Small intestine (tissue), 7 donors: Measurements from ENCODE around the gene PLEKHM1. TPM values are rescaled to one million over a fixed set of nuclear protein-coding genes. Genes with fewer than 3 reads are reported as not detected.
A peak's percentile ranks its signal among the peaks of the same experiment; 100 is the strongest.

Source experiments
- DNase-seq, 2 donors: peaks; one replicate each; pipeline versions ENCODE4 v3.0.0 to v3.0.0-alpha.2; 2013
- FAIRE-seq: peaks from 2 replicates; lab custom pipeline; 2012; peaks lifted over from hg19 to GRCh38; lab: Jason Lieb, UNC
- H3K27ac ChIP-seq, 3 donors: one replicate each; pipeline ENCODE4 v1.5.1; 2013; ENCODE audit warnings: low read length in 2 of 3, mild to moderate bottlenecking in 2 of 3, control low read depth in 1 of 3, inconsistent platforms in 1 of 3, low read depth in 1 of 3, moderate library complexity in 1 of 3
- H3K27me3 ChIP-seq, 3 donors: one replicate each; pipeline ENCODE4 v1.6.1; 2013; ENCODE audit warnings: low read length in 3 of 3, inconsistent platforms in 1 of 3; ENCODE audit not compliant: control insufficient read depth in 3 of 3, insufficient read depth in 3 of 3
- H3K36me3 ChIP-seq, 3 donors: one replicate each; pipeline ENCODE4 v1.6.1; 2013; ENCODE audit warnings: low read length in 3 of 3, inconsistent platforms in 1 of 3, low read depth in 1 of 3, mild to moderate bottlenecking in 1 of 3, moderate library complexity in 1 of 3; ENCODE audit not compliant: control insufficient read depth in 3 of 3, insufficient read depth in 2 of 3
- H3K4me1 ChIP-seq, 3 donors: one replicate each; pipeline ENCODE4 v1.6.1; 2013; ENCODE audit warnings: low read length in 2 of 3, inconsistent platforms in 1 of 3, low read depth in 1 of 3, mild to moderate bottlenecking in 1 of 3, moderate library complexity in 1 of 3; ENCODE audit not compliant: control insufficient read depth in 3 of 3, insufficient read depth in 2 of 3
- H3K4me3 ChIP-seq, 3 donors: one replicate each; pipeline ENCODE4 v1.5.1; 2013; ENCODE audit warnings: low read length in 3 of 3, control low read depth in 1 of 3, inconsistent platforms in 1 of 3, low read depth in 1 of 3, mild to moderate bottlenecking in 1 of 3, moderate library complexity in 1 of 3
- H3K9me3 ChIP-seq, 2 donors: one replicate each; pipeline ENCODE4 v1.6.1; 2013; ENCODE audit warnings: low read depth in 1 of 2, low read length in 1 of 2; ENCODE audit not compliant: control insufficient read depth in 2 of 2, insufficient read depth in 1 of 2
- WGBS, 3 donors: extraction: QIAGEN DNeasy Blood & Tissue Kit; methylation state at CpG; one replicate each; pipeline ENCODE4 v1.1.7; 2013; 5-methylcytosine and 5-hydroxymethylcytosine counted together
- polyA plus RNA-seq, 4 donors: library from polyadenylated mRNA; stranded (reverse) in 3 of 4; unstranded in 1 of 4; fragments of 200-250 nt in 3 of 4; fragments of 120-200 nt in 1 of 4; gene quantifications; one replicate each; pipeline versions ENCODE4 v1.2.1 to v1.2.3, GENCODE V29; 2013
- donor health status: healthy with polysubstance abuse.
- donor health status: control.
- donor health status: control.
- donor health status: Bipolar disorder and iron deficiency.
- donor health status: healthy.

The PLEKHM1 gene
- polyA plus RNA-seq, 4 donors = 12.2 to 21.6 (median 13.0) TPM

DNA sequence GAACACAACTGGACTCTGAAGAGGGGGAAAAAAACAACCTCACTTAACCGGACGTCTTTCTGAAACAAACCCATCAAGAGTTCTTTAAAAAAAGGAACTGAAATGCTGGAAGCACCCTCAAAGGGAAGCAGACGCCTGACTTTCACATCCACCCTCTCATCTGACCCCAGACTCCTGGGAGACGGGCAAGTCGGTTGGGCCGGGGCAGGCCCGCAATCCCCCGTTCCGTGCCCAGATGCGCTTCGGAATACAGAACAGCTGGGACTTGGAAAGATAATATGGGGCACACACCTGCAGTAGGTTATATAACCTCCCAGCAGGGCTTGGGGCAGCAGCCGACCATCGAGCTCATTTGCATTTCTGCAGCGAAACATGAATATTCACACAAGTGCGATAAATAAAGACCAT lies 61.6 kb downstream of the PLEKHM1 start:
- Histone ChIP-seq H3K36me3 (peaks cover 0 to 9% (median 0%) of the 10 kb centered on the region in 3 donors), H3K9me3 (no peaks in the 10 kb centered on the region), H3K4me1 (peaks cover 4 to 58% (median 7%) of the 10 kb centered on the region in 3 donors), H3K4me3 (no peak overlapping the region), H3K27me3 (peaks cover 0 to 47% (median 2%) of the 10 kb centered on the region in 3 donors), H3K27ac (peak overlapping the region in 1 of 3 donors; percentile 79)
- 15 to 23% (median 16%) methylated on average over 15 of the region's 15 CpGs for WGBS, 3 donors
- no peak for FAIRE-seq
- peak in 1 of 2 donors; percentile 21 for DNase-seq

DNA sequence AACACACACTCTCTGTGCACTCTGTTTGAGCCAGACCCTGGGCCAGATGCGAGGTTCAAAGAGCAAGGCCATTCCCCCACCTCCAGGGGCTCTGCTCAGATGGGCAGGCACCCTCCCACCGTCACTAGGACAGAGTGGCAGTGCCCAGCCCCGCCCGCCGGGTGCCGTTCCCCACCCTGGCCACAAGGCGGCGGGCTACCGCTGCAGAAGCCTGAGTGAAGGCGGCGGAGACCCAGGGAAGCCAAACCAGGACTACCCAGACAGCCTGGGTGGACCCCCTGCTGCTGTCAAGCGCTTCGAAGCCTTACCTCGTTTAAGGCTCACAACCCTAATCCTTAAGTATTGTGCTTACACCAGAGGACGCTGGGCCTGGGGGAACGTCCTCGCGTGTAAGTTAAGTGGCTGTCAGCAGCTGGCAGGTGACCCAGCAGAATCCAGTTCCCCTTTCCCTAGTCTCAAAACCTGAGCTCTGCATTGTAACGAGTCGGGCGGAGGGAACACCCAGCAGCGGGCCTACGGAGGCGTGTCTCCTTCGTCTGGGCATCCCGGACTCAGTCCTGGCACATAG lies 62.4 kb downstream of the PLEKHM1 start:
- peaks cover 4 to 59% (median 7%) of the 10 kb centered on the region in 3 donors for H3K4me1 ChIP-seq
- 1 to 4% (median 4%) methylated on average over 26 of the region's 26 CpGs for WGBS, 3 donors
- FAIRE-seq = no peak
- H3K27me3 ChIP-seq = peaks cover 0 to 42% (median 2%) of the 10 kb centered on the region in 3 donors
- H3K27ac ChIP-seq = peak overlapping the region in 1 of 3 donors; percentile 79
- H3K9me3 ChIP-seq = no peaks in the 10 kb centered on the region
- DNase-seq = peak; percentile 72 to 87
- H3K4me3 ChIP-seq = no peak overlapping the region
- peaks cover 0 to 11% (median 0%) of the 10 kb centered on the region in 3 donors for H3K36me3 ChIP-seq

DNA sequence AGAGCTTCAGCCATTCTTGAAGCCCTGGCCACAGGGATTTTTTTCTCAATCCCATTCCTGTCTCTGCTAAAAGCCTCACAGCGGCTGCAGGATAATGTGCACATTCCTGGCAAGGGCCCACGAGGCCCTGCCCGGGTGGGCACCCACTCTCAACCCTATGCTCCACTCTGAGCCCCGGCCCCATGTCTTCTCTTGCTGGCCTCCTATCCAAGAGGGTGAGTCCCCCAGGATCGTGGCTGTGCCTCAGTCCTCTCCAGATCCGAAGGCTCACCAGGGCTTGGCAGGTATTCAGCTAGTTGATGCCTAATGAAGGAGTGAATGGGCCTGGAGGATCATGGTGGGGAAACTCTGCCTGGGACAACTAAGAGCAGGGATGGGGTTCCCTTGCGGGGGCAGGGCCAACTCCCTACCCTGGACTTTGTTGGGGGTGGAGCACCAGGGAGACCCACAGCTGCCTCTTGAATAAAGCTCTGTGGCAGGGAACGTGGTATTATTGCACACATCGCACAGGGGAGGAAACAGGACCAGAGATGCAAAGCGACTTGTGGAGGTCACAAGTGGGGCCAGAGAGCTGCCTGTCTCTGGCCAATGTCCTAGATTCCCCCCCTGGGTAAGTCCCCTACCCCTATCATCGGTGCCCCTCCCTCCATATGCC lies 63.2 kb downstream of the PLEKHM1 start:
- no peaks in the 10 kb centered on the region for H3K9me3 ChIP-seq
- peaks cover 3 to 53% (median 7%) of the 10 kb centered on the region in 3 donors for H3K4me1 ChIP-seq
- peaks cover 0 to 36% (median 2%) of the 10 kb centered on the region in 3 donors for H3K27me3 ChIP-seq
- no peak overlapping the region for H3K27ac ChIP-seq
- WGBS, 3 donors = 62 to 77% (median 65%) methylated on average over 11 of the region's 11 CpGs
- FAIRE-seq = no peak
- H3K36me3 ChIP-seq = peaks cover 0 to 14% (median 0%) of the 10 kb centered on the region in 3 donors
- DNase-seq = no peak
- H3K4me3 ChIP-seq = no peak overlapping the region

DNA sequence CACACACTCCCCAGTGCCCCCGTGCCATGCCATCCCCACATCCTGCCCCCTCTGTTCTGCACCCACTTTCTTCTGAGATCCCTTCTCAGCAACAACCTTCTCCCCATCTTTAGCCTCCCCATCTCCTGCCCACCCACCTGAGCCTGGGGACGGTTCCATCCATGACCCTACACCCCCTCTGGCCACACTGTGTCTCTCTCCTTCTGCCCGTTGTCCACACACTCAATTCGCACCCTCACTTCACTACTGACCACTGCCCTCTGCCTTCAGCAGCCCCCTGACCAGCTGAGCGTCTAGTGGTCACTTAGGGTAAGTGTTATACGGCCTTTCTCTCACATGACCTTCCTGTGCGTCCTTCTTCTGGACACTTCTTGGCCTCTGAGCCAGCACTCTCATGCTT lies 64.0 kb downstream of the PLEKHM1 start:
- Histone ChIP-seq H3K4me1 (peaks cover 3 to 49% (median 7%) of the 10 kb centered on the region in 3 donors), H3K4me3 (no peak overlapping the region), H3K36me3 (peaks cover 0 to 17% (median 0%) of the 10 kb centered on the region in 3 donors), H3K9me3 (no peaks in the 10 kb centered on the region), H3K27me3 (peaks cover 0 to 30% (median 2%) of the 10 kb centered on the region in 3 donors), H3K27ac (peak overlapping the region in 1 of 3 donors; percentile 57)
- 79 to 86% (median 80%) methylated on average over 6 to 7 of the region's 7 CpGs for WGBS, 3 donors
- DNase-seq (no peak), FAIRE-seq (no peak)

DNA sequence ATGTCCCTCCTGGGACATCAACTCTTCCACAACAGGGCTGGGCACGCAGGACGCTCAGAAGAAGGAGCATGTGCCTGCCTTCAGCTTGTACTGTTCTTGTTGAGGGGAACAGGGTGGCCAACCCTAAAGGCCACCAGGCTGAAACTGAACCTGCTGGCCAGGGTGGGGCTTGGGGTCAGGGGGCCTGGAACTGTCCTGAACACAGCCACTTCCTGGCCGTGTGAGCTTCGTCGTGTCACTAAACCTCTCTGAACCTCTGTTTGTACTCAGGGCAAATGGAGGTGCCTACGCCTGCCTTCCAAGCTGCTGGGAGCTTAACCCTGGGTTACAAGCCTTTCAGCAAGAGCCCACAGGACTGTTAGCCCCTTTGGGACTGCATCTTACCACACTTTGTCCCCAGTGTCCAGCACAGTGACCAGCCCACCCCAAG lies 64.5 kb downstream of the PLEKHM1 start:
- H3K27ac ChIP-seq = peak overlapping the region; percentile 57 to 79 (median 57)
- WGBS, 3 donors = 35 to 61% (median 36%) methylated on average over 6 of the region's 6 CpGs
- DNase-seq = no peak
- H3K9me3 ChIP-seq = no peaks in the 10 kb centered on the region
- H3K4me1 ChIP-seq = peaks cover 3 to 44% (median 5%) of the 10 kb centered on the region in 3 donors
- peaks cover 0 to 20% (median 4%) of the 10 kb centered on the region in 3 donors for H3K36me3 ChIP-seq
- FAIRE-seq = no peak
- H3K4me3 ChIP-seq = no peak overlapping the region
- peaks cover 0 to 24% (median 2%) of the 10 kb centered on the region in 3 donors for H3K27me3 ChIP-seq

DNA sequence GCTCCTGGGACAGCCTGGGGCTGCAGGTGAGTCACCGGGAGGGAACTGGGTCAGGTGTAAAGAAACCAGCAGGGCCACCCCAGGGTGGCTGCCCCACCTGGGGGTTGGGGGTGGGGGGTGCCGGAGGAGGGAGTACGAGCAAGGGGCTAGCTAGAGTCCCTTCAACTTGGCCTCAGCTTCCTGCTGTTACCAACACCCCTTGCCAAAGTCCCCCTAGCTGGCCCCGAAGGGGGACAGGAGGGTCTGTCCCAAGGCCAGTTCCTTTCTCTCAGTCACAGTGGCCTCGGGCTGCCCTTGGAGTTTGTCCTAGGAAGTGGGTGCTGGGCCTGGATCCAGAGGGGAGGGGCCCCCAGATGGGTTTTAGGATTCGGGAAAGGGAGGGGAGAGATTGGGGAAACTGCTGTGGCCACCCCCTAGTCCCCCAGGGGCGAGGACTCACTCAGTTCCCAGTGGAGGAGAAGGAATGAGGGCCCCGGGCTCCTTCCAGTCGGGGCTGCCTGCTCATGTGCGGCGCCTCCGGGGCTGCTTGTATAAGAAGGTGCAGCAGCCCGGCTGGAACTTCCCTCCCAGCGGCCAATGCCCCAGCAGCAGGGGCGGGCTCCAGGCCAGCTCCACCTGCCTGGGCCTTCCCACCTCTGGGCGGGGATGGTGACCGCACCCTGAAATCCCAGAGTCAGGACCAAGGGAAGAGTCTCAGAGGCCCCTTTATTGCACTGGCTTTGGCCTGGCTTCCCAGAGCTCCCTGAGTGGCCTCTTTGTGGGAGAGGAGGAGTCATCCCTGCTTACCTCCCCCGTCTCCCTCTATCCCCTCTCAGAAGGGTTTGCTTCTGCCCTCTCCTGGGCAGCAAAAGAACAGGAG lies 65.2 kb downstream of the PLEKHM1 start:
- Histone ChIP-seq H3K4me1 (peaks cover 3 to 39% (median 5%) of the 10 kb centered on the region in 3 donors), H3K4me3 (peak overlapping the region; percentile 48 to 85 (median 74)), H3K27ac (peak overlapping the region; percentile 93 to 98 (median 96)), H3K36me3 (peaks cover 0 to 24% (median 4%) of the 10 kb centered on the region in 3 donors), H3K9me3 (no peaks in the 10 kb centered on the region), H3K27me3 (peaks cover 0 to 18% (median 2%) of the 10 kb centered on the region in 3 donors)
- peak; percentile 97 to 99 for DNase-seq
- 2 to 40% (median 27%) methylated on average over 12 to 18 of the region's 18 CpGs for WGBS, 3 donors
- no peak for FAIRE-seq

DNA sequence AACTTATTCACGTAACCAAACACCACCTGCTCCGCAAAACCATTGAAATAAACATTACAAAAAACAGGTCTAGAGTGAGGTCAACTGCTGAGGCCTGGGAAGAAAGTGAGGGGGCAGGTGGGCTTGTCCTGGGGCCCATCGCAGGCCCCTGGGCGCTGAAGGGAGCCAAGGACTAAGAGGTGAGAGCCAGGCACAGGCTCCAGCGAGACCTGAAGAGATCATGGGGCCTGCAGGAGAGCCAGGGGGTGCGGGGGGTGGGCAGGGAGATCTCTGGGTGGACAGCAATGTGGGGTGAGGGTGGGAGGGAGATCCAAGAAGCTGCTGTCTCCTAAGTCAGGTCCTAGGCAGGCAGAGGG lies 65.8 kb downstream of the PLEKHM1 start:
- DNase-seq (no peak), FAIRE-seq (no peak)
- peak overlapping the region; percentile 48 to 85 (median 74) for H3K4me3 ChIP-seq
- H3K9me3 ChIP-seq = no peaks in the 10 kb centered on the region
- H3K36me3 ChIP-seq = peaks cover 0 to 24% (median 4%) of the 10 kb centered on the region in 3 donors
- H3K4me1 ChIP-seq = peaks cover 3 to 35% (median 5%) of the 10 kb centered on the region in 3 donors
- peaks cover 0 to 13% (median 2%) of the 10 kb centered on the region in 3 donors for H3K27me3 ChIP-seq
- 27 to 68% (median 43%) methylated on average over 6 of the region's 6 CpGs for WGBS, 3 donors
- H3K27ac ChIP-seq = peak overlapping the region; percentile 93 to 98 (median 96)

DNA sequence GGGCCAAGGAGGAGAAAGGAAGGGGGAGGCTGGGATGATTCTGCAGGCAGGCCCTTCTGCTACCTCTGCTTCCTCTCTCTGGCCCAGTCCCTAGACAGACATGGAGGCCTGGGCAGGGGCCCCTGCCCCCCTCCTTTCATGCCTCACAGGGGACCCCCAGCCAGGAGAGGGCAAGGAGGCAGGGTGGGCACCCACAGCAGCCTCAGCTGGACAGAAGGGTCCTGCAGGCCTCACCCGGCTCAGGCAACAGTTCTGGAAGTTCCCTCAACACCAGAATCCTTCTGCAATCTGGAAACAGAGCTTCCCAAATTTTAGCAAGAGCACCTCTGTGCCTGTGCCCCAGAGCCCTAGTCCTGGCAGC lies 66.6 kb downstream of the PLEKHM1 start:
- Histone ChIP-seq H3K27ac (peak overlapping the region; percentile 93 to 98 (median 96)), H3K9me3 (no peaks in the 10 kb centered on the region), H3K27me3 (peaks cover 0 to 9% (median 1%) of the 10 kb centered on the region in 3 donors), H3K4me3 (peak overlapping the region in 2 of 3 donors; percentile 74 to 85), H3K36me3 (peaks cover 0 to 25% (median 4%) of the 10 kb centered on the region in 3 donors), H3K4me1 (peaks cover 3 to 32% (median 5%) of the 10 kb centered on the region in 3 donors)
- DNase-seq = no peak
- no peak for FAIRE-seq
- WGBS, 3 donors = 13 to 59% (median 33%) methylated on average over 1 of the region's 1 CpG
